Measurements from ENCODE around the gene MIEF2.

MIEF2 gene

GRCh38 chr17:18262111-18262510 is 1.6 kb downstream of the MIEF2 start:
- DNase-seq: no peak
- H3K27ac ChIP-seq: peak overlapping the region; percentile 92 to 98
- peak overlapping the region in 1 of 2 donors; percentile 69 for H3K4me3 ChIP-seq
- H3K27me3 ChIP-seq: no peaks in the 10 kb centered on the region
- intact Hi-C loops (cut with DNase I; ENCODE audit: low total_unique reads): loop anchor here (5.0 kb wide), 1 partner anchor 50 kb away; the partner anchor contains the start of gene TOP3A
- peaks cover 0 to 44% (median 36%) of the 10 kb centered on the region in 4 donors for H3K4me1 ChIP-seq
- no peak for TF ChIP-seq CTCF (IDR thresholded peaks at IDR 0.05)
- H3K9me3 ChIP-seq: no peaks in the 10 kb centered on the region
- H3K36me3 ChIP-seq: peaks cover 26 to 40% (median 31%) of the 10 kb centered on the region in 3 donors

- peaks cover 26 to 41% (median 31%) of the 10 kb centered on the region in 3 donors for H3K36me3 ChIP-seq
- intact Hi-C loops (cut with DNase I; ENCODE audit: low total_unique reads): loop anchor here (5.0 kb wide), 1 partner anchor 50 kb away; the partner anchor contains the start of gene TOP3A
- peak overlapping the region; percentile 92 to 98 for H3K27ac ChIP-seq
- no peak for TF ChIP-seq CTCF (IDR thresholded peaks at IDR 0.05)
- H3K4me3 ChIP-seq: no peak overlapping the region
- H3K27me3 ChIP-seq: no peaks in the 10 kb centered on the region
- H3K9me3 ChIP-seq: no peaks in the 10 kb centered on the region
- no peak for DNase-seq
- peaks cover 0 to 39% (median 31%) of the 10 kb centered on the region in 4 donors for H3K4me1 ChIP-seq
Observed at GRCh38 chr17:18262641-18263040, 2.2 kb downstream of the MIEF2 start.

DNA sequence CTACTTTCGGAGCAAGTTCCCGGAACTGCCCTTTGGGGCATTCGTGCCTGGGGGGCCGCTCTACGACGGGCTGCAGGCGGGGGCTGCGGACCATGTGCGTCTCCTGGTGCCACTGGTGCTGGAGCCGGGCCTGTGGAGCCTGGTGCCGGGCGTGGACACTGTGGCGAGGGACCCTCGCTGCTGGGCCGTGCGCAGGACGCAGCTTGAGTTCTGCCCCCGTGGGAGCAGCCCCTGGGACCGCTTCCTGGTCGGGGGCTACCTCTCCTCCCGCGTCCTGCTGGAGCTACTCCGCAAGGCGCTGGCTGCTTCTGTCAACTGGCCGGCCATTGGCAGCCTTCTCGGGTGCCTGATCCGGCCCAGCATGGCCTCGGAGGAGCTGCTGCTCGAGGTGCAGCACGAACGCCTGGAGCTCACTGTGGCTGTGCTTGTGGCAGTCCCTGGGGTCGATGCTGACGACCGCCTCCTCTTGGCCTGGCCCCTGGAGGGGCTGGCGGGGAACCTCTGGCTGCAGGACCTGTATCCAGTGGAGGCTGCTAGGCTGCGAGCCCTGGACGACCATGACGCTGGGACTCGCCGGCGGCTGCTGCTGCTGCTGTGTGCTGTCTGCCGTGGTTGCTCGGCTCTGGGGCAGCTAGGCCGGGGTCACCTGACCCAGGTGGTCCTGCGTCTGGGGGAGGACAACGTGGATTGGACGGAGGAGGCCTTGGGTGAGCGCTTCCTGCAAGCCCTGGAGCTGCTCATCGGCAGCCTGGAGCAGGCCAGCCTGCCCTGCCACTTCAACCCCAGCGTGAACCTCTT is 3.6 kb downstream of the MIEF2 start:
- no peaks in the 10 kb centered on the region for H3K9me3 ChIP-seq
- peaks cover 26 to 41% (median 31%) of the 10 kb centered on the region in 3 donors for H3K36me3 ChIP-seq
- intact Hi-C loops (cut with DNase I; ENCODE audit: low total_unique reads): loop anchor here (5.0 kb wide), 1 partner anchor 48 kb away; the partner anchor contains the start of gene TOP3A
- H3K4me1 ChIP-seq: peaks cover 0 to 33% (median 26%) of the 10 kb centered on the region in 4 donors
- DNase-seq: no peak
- no peak overlapping the region for H3K27ac ChIP-seq
- no peak overlapping the region for H3K4me3 ChIP-seq
- no peak for TF ChIP-seq CTCF (IDR thresholded peaks at IDR 0.05)
- no peaks in the 10 kb centered on the region for H3K27me3 ChIP-seq

DNA sequence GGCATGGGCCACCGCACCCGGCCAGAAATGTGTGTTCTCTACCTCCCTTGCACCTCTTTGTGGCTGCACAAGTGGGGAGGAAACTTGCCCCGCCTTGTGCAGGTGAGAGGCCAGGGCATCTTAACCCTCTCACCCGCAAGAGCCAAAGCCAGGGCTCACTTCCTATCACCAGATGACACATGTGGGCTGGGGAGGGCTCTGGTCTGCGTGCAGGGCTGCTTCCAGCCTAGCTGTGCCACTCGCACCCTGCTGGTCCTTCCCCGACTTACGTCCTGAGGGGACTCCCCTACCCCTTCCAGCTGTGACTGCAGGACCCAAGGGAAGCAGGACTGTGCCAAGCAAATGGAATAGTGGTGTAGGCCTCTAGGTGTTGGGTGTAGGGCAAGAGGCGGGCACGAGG is 6.9 kb downstream of the MIEF2 start:
- intact Hi-C loops (cut with DNase I; ENCODE audit: low total_unique reads): no loop called here
- no peaks in the 10 kb centered on the region for H3K27me3 ChIP-seq
- no peak for DNase-seq
- no peak overlapping the region for H3K4me3 ChIP-seq
- H3K9me3 ChIP-seq: no peaks in the 10 kb centered on the region
- no peak overlapping the region for H3K27ac ChIP-seq
- TF ChIP-seq CTCF (IDR thresholded peaks at IDR 0.05): no peak
- H3K36me3 ChIP-seq: peaks cover 26 to 65% (median 34%) of the 10 kb centered on the region in 3 donors
- H3K4me1 ChIP-seq: peaks cover 0 to 7% (median 6%) of the 10 kb centered on the region in 4 donors

DNA sequence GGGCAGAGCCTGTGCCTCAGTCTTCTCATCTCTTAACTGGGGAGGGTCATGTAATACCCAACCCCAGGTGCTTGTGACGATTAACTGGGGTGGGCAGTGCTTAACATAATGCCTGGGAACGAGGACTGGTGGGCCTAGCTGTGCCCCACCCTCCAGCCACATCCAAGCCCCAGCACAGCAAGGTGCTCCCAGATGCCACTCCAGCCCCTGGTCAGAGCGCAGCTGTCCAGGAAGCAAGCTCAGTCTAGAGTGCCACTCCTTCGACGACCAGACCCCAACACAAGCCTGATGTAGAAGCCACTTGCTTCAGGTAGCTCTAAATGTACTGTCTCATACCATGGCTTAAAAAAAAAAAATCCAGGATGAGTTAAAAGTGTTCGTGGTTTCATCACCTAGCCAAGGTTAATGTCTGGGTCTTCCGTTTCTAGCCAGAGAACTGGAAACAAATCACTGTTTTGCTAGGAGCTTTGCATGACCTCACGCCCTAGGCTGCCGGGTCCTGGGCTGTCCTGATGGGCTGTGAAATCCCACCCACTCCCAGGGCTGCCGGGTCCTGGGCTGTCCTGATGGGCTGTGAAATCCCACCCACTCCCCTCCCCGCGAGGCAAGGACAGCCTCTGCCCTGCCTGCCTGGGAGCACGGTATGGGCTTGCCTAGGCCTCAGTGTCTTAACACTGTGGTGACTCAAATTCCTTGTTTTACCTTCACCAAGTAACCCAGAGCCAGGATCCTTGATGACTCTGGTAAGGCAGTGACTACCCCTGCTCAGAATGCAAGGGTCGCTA is 7.7 kb downstream of the MIEF2 start:
- Histone ChIP-seq H3K27ac (no peak overlapping the region), H3K4me1 (no peaks in the 10 kb centered on the region), H3K9me3 (no peaks in the 10 kb centered on the region), H3K27me3 (no peaks in the 10 kb centered on the region), H3K36me3 (peaks cover 25 to 64% (median 32%) of the 10 kb centered on the region in 3 donors), H3K4me3 (no peak overlapping the region)
- DNase-seq: no peak
- intact Hi-C loops (cut with DNase I; ENCODE audit: low total_unique reads): no loop called here
- TF ChIP-seq CTCF (IDR thresholded peaks at IDR 0.05): no peak
